Colon (tissue), 2 donors: ENCODE data around the gene IQCK.
"Not testable (repeated sequence)": the region's sequence is repeated elsewhere in the genome, so short reads cannot be mapped to it uniquely, and the experiment has no call there.

Experiments used
- FAIRE-seq: peaks from 2 replicates; lab custom pipeline; 2012; peaks lifted over from hg19 to GRCh38; lab: Jason Lieb, UNC
- donor health status: control.
- donor health status: control.

The IQCK gene

GRCh38 chr16:19699472-19699871, 18.6 kb upstream of the IQCK start:
- FAIRE-seq = no peak

- no peak for FAIRE-seq
Observed at GRCh38 chr16:19700319-19700781, 17.7 kb upstream of the IQCK start.

GRCh38 chr16:19701091-19701490, 17.0 kb upstream of the IQCK start:
- no peak for FAIRE-seq

GRCh38 chr16:19703172-19703889, 14.7 kb upstream of the IQCK start:
- FAIRE-seq = no peak

- no peak for FAIRE-seq
Observed at GRCh38 chr16:19704321-19705145, 13.5 kb upstream of the IQCK start.

GRCh38 chr16:19705146-19705501, 12.9 kb upstream of the IQCK start:
- FAIRE-seq = no peak

- no peak for FAIRE-seq
Observed at GRCh38 chr16:19705843-19706242, 12.2 kb upstream of the IQCK start.

GRCh38 chr16:19706846-19707245, 11.2 kb upstream of the IQCK start:
- FAIRE-seq = no peak

GRCh38 chr16:19707569-19708295, 10.3 kb upstream of the IQCK start:
- FAIRE-seq = no peak

- FAIRE-seq = no peak
Observed at GRCh38 chr16:19708296-19709205, 9.5 kb upstream of the IQCK start.

- FAIRE-seq = no peak
Observed at GRCh38 chr16:19709381-19710136, 8.5 kb upstream of the IQCK start.

- FAIRE-seq = no peak
Observed at GRCh38 chr16:19710191-19710908, 7.7 kb upstream of the IQCK start.

- no peak for FAIRE-seq
Observed at GRCh38 chr16:19710991-19711545, 7.0 kb upstream of the IQCK start.

GRCh38 chr16:19711643-19712042, 6.4 kb upstream of the IQCK start:
- FAIRE-seq = no peak

- FAIRE-seq = no peak
Observed at GRCh38 chr16:19712418-19713058, 5.5 kb upstream of the IQCK start.

- FAIRE-seq = no peak
Observed at GRCh38 chr16:19713697-19714096, 4.4 kb upstream of the IQCK start.

- no peak for FAIRE-seq
Observed at GRCh38 chr16:19715566-19715965, 2.5 kb upstream of the IQCK start.

GRCh38 chr16:19716183-19716582, 1.9 kb upstream of the IQCK start:
- FAIRE-seq = no peak

GRCh38 chr16:19716728-19717127, 1.3 kb upstream of the IQCK start:
- not testable (repeated sequence) for FAIRE-seq

- FAIRE-seq = no peak
Observed at GRCh38 chr16:19717314-19717713, 757 bp upstream of the IQCK start.
